Panc1 (cell line): ENCODE results near the gene ADPGK. TPM values are rescaled to one million over a fixed set of nuclear protein-coding genes. Genes with fewer than 3 reads are reported as not detected.

ENCODE experiments used
- ATAC-seq: fragments of 200-7000 bp; cut with Tn5 transposase; 2 replicates; pipeline ENCODE4 v1.9.1; 2020; ENCODE audit warnings: mild to moderate bottlenecking, moderate library complexity
- BruUV-seq: library from RNA; stranded (reverse); fragments of 400-500 nt; replicated peaks from 2 replicates; lab custom pipeline; 2021; lab: Mats Ljungman, UMichigan
- CTCF ChIA-PET: fragments of 300-600 bp; sonication (Branson Sonifier 250); formaldehyde crosslinking; loops from one replicate; lab custom pipeline; 2022; ENCODE audit warnings: antibody characterized with exemption; lab: Charles Lee
- POLR2A ChIA-PET: fragments of 300-600 bp; sonication (Branson Sonifier 250); formaldehyde crosslinking; loops from one replicate; lab custom pipeline; 2022; ENCODE audit warnings: antibody characterized with exemption; lab: Charles Lee
- DNase-seq: peaks from one replicate; pipeline ENCODE4 v3.0.0-alpha.2; 2010; ENCODE audit warnings: low read depth, low spot score
- H3K27ac ChIP-seq: 2 replicates; pipeline ENCODE4 v1.5.1; 2011; ENCODE audit warnings: mild to moderate bottlenecking, low read length, inconsistent platforms
- H3K27me3 ChIP-seq: fragments of 200-500 bp; sonication (Bioruptor generic); 2 replicates; pipeline ENCODE4 v1.6.0; 2014; ENCODE audit warnings: low read length, inconsistent platforms; ENCODE audit not compliant: control insufficient read depth, insufficient read depth
- H3K36me3 ChIP-seq: fragments of 200-500 bp; sonication (Bioruptor generic); 2 replicates; pipeline ENCODE4 v1.5.1; 2014; ENCODE audit warnings: inconsistent platforms, mild to moderate bottlenecking, low read length, moderate library complexity; ENCODE audit not compliant: control insufficient read depth, insufficient read depth
- H3K4me1 ChIP-seq: 2 replicates; pipeline ENCODE4 v1.5.1; 2011; ENCODE audit warnings: inconsistent platforms, mild to moderate bottlenecking, low read length, moderate library complexity; ENCODE audit not compliant: control insufficient read depth, insufficient read depth
- H3K4me3 ChIP-seq, 2 experiments: 2 replicates each; pipeline ENCODE4 v1.5.1; 2011 to 2012; ENCODE audit warnings: low read depth in 2 of 2, low read length in 2 of 2, mild to moderate bottlenecking in 2 of 2, inconsistent platforms in 1 of 2, moderate library complexity in 1 of 2
- H3K9me3 ChIP-seq: fragments of 200-500 bp; sonication (Bioruptor generic); 2 replicates; pipeline ENCODE4 v1.5.1; 2014; ENCODE audit warnings: low read depth, mild to moderate bottlenecking, inconsistent platforms, low read length, moderate library complexity; ENCODE audit not compliant: control insufficient read depth, insufficient read depth
- POLR2AphosphoS5 ChIP-seq: IDR thresholded peaks from 2 replicates; pipeline ENCODE4 v1.6.1; 2012; ENCODE audit warnings: mild to moderate bottlenecking, low read depth, low read length, moderate library complexity
- in situ Hi-C: cut with HindIII; loops from 2 replicates; pipeline ENCODE4 v1.10.0; 2016; ENCODE audit warnings: low sequenced_read_pairs, low pct_unique_long_range_greater_than_20kb
- intact Hi-C: fragments of 100-400 bp; cut with micrococcal nuclease; formaldehyde crosslinking; loops from one replicate; pipeline ENCODE4 v1.10.0; 2022; ENCODE audit not compliant: unreplicated experiment
- total RNA-seq: library from RNA; stranded (reverse); gene quantifications from one replicate; pipeline ENCODE4 v1.2.1, GENCODE V29; 2021; ENCODE audit not compliant: unreplicated experiment
- TF ChIP-seq, protein P1 (sequence below): fragments of 450-650 bp; IDR thresholded peaks from 2 replicates; pipeline ENCODE4 v1.5.1; 2017; ENCODE audit warnings: mild to moderate bottlenecking

Gene ADPGK
- total RNA-seq, 1 experiment from 2014 or later = 63.1 TPM

DNA sequence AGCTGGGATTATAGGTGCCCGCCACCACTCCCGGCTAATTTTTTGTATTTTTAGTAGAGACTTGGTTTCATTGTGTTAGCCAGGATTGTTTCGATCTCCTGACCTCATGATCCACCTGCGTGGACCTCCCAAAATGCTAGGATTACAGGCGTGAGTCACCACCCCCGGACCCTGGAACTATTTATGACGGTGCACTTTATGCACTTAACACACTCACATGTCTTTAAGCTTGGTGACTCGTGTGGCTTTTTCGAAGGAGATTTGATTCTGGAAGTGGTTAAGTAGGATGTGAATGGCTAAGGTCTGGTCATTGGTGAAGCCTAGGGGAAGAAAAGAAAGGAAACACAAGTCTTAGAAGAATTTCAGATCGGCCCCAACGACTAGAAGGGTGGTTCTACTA, 77.3 kb downstream of the ADPGK start:
- Histone ChIP-seq H3K4me3 (no peak overlapping the region), H3K36me3 (no peaks in the 10 kb centered on the region), H3K27ac (no peak overlapping the region), H3K9me3 (no peaks in the 10 kb centered on the region), H3K27me3 (no peaks in the 10 kb centered on the region), H3K4me1 (no peaks in the 10 kb centered on the region)
- POLR2A ChIA-PET = no interaction called here
- no peak for TF ChIP-seq POLR2AphosphoS5
- TF ChIP-seq, protein P1, sequence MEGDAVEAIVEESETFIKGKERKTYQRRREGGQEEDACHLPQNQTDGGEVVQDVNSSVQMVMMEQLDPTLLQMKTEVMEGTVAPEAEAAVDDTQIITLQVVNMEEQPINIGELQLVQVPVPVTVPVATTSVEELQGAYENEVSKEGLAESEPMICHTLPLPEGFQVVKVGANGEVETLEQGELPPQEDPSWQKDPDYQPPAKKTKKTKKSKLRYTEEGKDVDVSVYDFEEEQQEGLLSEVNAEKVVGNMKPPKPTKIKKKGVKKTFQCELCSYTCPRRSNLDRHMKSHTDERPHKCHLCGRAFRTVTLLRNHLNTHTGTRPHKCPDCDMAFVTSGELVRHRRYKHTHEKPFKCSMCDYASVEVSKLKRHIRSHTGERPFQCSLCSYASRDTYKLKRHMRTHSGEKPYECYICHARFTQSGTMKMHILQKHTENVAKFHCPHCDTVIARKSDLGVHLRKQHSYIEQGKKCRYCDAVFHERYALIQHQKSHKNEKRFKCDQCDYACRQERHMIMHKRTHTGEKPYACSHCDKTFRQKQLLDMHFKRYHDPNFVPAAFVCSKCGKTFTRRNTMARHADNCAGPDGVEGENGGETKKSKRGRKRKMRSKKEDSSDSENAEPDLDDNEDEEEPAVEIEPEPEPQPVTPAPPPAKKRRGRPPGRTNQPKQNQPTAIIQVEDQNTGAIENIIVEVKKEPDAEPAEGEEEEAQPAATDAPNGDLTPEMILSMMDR = no peak
- no peak for DNase-seq
- in situ Hi-C loops = no loop called here
- no peak for ATAC-seq
- no TSS peak for BruUV-seq
- intact Hi-C loops = no loop called here
- CTCF ChIA-PET = no interaction called here

Other genes with a start within 250 kb of the ADPGK start
- gene GOLGA6B, start 129.1 kb downstream of the ADPGK start, total RNA-seq = not detected
- gene HIGD2B, start 97.6 kb downstream of the ADPGK start, total RNA-seq = 0.21 TPM
- gene BBS4, start 97.6 kb downstream of the ADPGK start, total RNA-seq = 17.9 TPM